ENCODE results near the gene TBXA2R.

DNA sequence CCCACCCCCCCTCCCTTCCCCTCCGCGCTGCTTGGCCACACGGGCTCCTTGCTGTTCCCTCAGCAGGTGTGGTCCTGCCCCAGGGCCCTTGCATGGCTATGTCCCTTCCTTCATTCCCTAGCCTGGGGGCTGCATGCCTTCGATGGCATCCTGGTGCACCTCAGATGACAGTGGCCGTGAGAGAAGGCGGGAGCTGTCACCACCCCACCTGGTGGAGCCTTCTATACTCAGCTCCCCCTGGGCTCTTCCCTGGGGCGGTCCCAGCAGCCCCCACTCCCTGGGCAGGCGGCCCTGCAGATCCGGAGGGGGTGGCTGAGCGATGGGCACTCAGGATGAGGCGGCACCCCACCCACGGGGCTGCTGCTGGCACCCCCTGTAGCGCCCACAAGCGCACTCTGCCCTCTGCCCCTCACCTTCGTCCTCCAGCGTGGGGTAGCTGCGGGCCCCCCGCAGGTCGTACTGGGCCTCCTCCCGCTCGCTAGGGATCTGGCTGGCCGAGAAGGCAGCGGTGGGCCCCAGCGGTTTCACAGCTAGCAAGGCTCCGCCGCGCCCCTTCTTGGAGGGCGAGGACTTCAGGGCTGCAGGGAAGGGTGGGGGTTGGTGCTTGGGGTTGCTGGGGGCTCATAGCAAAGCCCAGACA, 37.1 kb upstream of the TBXA2R start:
- TF ChIP-seq, protein P1, sequence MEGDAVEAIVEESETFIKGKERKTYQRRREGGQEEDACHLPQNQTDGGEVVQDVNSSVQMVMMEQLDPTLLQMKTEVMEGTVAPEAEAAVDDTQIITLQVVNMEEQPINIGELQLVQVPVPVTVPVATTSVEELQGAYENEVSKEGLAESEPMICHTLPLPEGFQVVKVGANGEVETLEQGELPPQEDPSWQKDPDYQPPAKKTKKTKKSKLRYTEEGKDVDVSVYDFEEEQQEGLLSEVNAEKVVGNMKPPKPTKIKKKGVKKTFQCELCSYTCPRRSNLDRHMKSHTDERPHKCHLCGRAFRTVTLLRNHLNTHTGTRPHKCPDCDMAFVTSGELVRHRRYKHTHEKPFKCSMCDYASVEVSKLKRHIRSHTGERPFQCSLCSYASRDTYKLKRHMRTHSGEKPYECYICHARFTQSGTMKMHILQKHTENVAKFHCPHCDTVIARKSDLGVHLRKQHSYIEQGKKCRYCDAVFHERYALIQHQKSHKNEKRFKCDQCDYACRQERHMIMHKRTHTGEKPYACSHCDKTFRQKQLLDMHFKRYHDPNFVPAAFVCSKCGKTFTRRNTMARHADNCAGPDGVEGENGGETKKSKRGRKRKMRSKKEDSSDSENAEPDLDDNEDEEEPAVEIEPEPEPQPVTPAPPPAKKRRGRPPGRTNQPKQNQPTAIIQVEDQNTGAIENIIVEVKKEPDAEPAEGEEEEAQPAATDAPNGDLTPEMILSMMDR (IDR thresholded peaks at IDR 0.05; ENCODE audit: low read length), result no peak
- TF ChIP-seq EZH2 (IDR thresholded peaks at IDR 0.05; ENCODE audit: borderline replicate concordance, low read length), result no peak

All from OCI-LY1 (cell line).